GM12878 (cell line): ENCODE data around the gene UBE2E2. TPM values are rescaled to one million over a fixed set of nuclear protein-coding genes. Genes with fewer than 3 reads are reported as not detected.
A peak's percentile ranks its signal among the peaks of the same experiment; 100 is the strongest.

Source experiments
- ATAC-seq: fragments of 200-7000 bp; cut with Tn5 transposase; 3 replicates; pipeline ENCODE4 v1.9.1; 2020; ENCODE audit warnings: mild to moderate bottlenecking, moderate library complexity
- BruUV-seq: library from RNA; stranded (reverse); fragments of 400-500 nt; replicated peaks from 2 replicates; lab custom pipeline; 2021; lab: Mats Ljungman, UMichigan
- CTCF ChIA-PET: fragments of 300-600 bp; sonication (Branson Sonifier 250); formaldehyde crosslinking; extraction: SDS; loops from one replicate; lab custom pipeline; 2021; ENCODE audit warnings: inconsistent platforms; lab: Yijun Ruan, JAX
- POLR2A ChIA-PET: fragments of 350-600 bp; formaldehyde crosslinking; extraction: SDS; loops from one replicate; lab custom pipeline; 2021; ENCODE audit warnings: inconsistent platforms; lab: Charles Lee
- RAD21 ChIA-PET: fragments of 300-600 bp; sonication (Branson Sonifier 250); formaldehyde crosslinking; loops from one replicate; lab custom pipeline; 2023; ENCODE audit warnings: antibody characterized with exemption; ENCODE audit not compliant: unreplicated experiment; lab: Charles Lee
- SMC1A ChIA-PET: fragments of 300-600 bp; sonication (Branson Sonifier 250); formaldehyde crosslinking; loops from one replicate; lab custom pipeline; 2023; ENCODE audit not compliant: unreplicated experiment, uncharacterized antibody; lab: Charles Lee
- DNase-seq: peaks from one replicate; pipeline ENCODE4 v3.0.0-alpha.2; 2011; ENCODE audit warnings: low read depth, low spot score
- FAIRE-seq: peaks from 3 replicates; lab custom pipeline; 2011; peaks lifted over from hg19 to GRCh38; lab: Jason Lieb, UNC
- H2AFZ ChIP-seq: 2 replicates; pipeline ENCODE4 v1.6.0; 2011; ENCODE audit warnings: low read depth, low read length, control low read depth; ENCODE audit not compliant: control insufficient read depth
- H3K27ac ChIP-seq: 2 replicates; pipeline ENCODE4 v1.5.1; 2011; ENCODE audit warnings: control low read depth; ENCODE audit not compliant: control insufficient read depth, insufficient read depth
- H3K27me3 ChIP-seq, 2 experiments: replicated peaks in 1 of 2; 2 replicates each; pipeline versions ENCODE4 v1.6.0 to v1.6.1; 2011; ENCODE audit warnings: low read length in 1 of 2; ENCODE audit not compliant: control insufficient read depth in 2 of 2, insufficient read depth in 2 of 2
- H3K36me3 ChIP-seq, 2 experiments: 2 replicates each; pipeline ENCODE4 v1.5.1; 2011; ENCODE audit warnings: low read length in 1 of 2; ENCODE audit not compliant: control insufficient read depth in 2 of 2, insufficient read depth in 2 of 2
- H3K4me1 ChIP-seq: 2 replicates; pipeline ENCODE4 v1.6.1; 2011; ENCODE audit warnings: mild to moderate bottlenecking, low read length, moderate library complexity, mixed read lengths; ENCODE audit not compliant: control insufficient read depth, insufficient read depth
- H3K4me2 ChIP-seq: 2 replicates; pipeline ENCODE4 v1.6.0; 2011; ENCODE audit warnings: control low read depth; ENCODE audit not compliant: control insufficient read depth, insufficient read depth
- H3K4me3 ChIP-seq: fragments of 200-600 bp; sonication (generic); 2 replicates; pipeline ENCODE4 v1.5.1; 2016
- H3K79me2 ChIP-seq: 2 replicates; pipeline ENCODE4 v1.6.0; 2011; ENCODE audit warnings: low read length; ENCODE audit not compliant: control insufficient read depth, insufficient read depth
- H3K9ac ChIP-seq: 2 replicates; pipeline ENCODE4 v1.8.0; 2011; ENCODE audit warnings: low read length, control low read depth, mixed read lengths; ENCODE audit not compliant: control insufficient read depth, insufficient read depth
- H3K9me3 ChIP-seq: replicated peaks from 3 replicates; pipeline ENCODE4 v1.5.1; 2011; ENCODE audit warnings: mild to moderate bottlenecking, low read length; ENCODE audit not compliant: control insufficient read depth, insufficient read depth
- H4K20me1 ChIP-seq: 2 replicates; pipeline ENCODE4 v1.6.0; 2011; ENCODE audit not compliant: control insufficient read depth, insufficient read depth
- ATF2 ChIP-seq: IDR thresholded peaks from 2 replicates; pipeline ENCODE4 v1.6.1; 2012; ENCODE audit warnings: low read length, inconsistent platforms
- CREM ChIP-seq: IDR thresholded peaks from 2 replicates; pipeline ENCODE4 v1.6.1; 2014; ENCODE audit warnings: antibody characterized with exemption, low read depth
- EP300 ChIP-seq, 2 experiments: fragments of 150-350 bp in 1 of 2; IDR thresholded peaks; 2 replicates each; pipeline ENCODE4 v1.6.1; 2011 to 2012; ENCODE audit warnings: low read depth in 2 of 2, low read length in 2 of 2, borderline replicate concordance in 1 of 2, improper control_type of control experiment in 1 of 2, inconsistent platforms in 1 of 2; ENCODE audit not compliant: control insufficient read depth in 1 of 2
- JUNB ChIP-seq: IDR thresholded peaks from 2 replicates; pipeline ENCODE4 v1.6.1; 2016; ENCODE audit warnings: antibody characterized with exemption, mild to moderate bottlenecking
- NFIC ChIP-seq: IDR thresholded peaks from 2 replicates; pipeline ENCODE4 v1.6.1; 2012; ENCODE audit warnings: low read depth, mild to moderate bottlenecking, inconsistent platforms, low read length, moderate library complexity
- PKNOX1 ChIP-seq: fragments of 450-650 bp; IDR thresholded peaks from 2 replicates; pipeline ENCODE4 v1.6.1; 2016; ENCODE audit warnings: mild to moderate bottlenecking
- PML ChIP-seq: IDR thresholded peaks from 2 replicates; pipeline ENCODE4 v1.6.1; 2012; ENCODE audit warnings: low read length, inconsistent platforms
- RBBP5 ChIP-seq: fragments of 200-600 bp; sonication (generic); conservative IDR thresholded peaks from 2 replicates; pipeline ENCODE4 v1.6.1; 2016
- RUNX3 ChIP-seq: IDR thresholded peaks from 2 replicates; pipeline ENCODE4 v1.6.1; 2012; ENCODE audit warnings: low read length, inconsistent platforms
- ZNF217 ChIP-seq: fragments of 450-650 bp; IDR thresholded peaks from 2 replicates; pipeline ENCODE4 v1.6.1; 2017; ENCODE audit warnings: antibody characterized with exemption, mild to moderate bottlenecking
- WGBS: methylation state at CpG from one replicate; pipeline ENCODE4 v1.1.6; 2016; ENCODE audit warnings: low lambda C conversion rate; ENCODE audit not compliant: insufficient replicate concordance, insufficient coverage; ENCODE audit errors: missing lambda C conversion rate; 5-methylcytosine and 5-hydroxymethylcytosine counted together
- in situ Hi-C: fragments of 300-500 bp; cut with MboI; formaldehyde crosslinking; loops from 9 replicates; pipeline ENCODE4 v1.14.3; 2018; ENCODE audit warnings: mixed read lengths
- intact Hi-C: fragments of 100-400 bp; cut with micrococcal nuclease; formaldehyde crosslinking; loops from one replicate; pipeline ENCODE4 v1.14.2; 2022; ENCODE audit not compliant: unreplicated experiment
- polyA plus RNA-seq, 11 experiments: library from polyadenylated mRNA; depleted of rRNA in 4 of 11; unstranded in 6 of 11; stranded (reverse) in 5 of 11; fragments of >200 nt; fragmentation: Nextera tagmentation in 4 of 11; fragmentation: Illumina TruSeq in 1 of 11; extraction: Ambion mirVana in 4 of 11; extraction: Trizol in 1 of 11; gene quantifications; 1 replicate in 1 of 11; 2 replicates in 10 of 11; pipeline versions ENCODE4 v1.2.1 to v1.2.3, GENCODE V29; 2011 to 2016; ENCODE audit warnings: inconsistent platforms in 2 of 11, missing spikeins in 2 of 11, low read depth in 1 of 11
- total RNA-seq, 4 experiments: library from RNA; depleted of rRNA in 3 of 4; stranded (reverse); fragments of >200 nt in 3 of 4; fragmentation: Illumina TruSeq in 1 of 4; extraction: Trizol in 1 of 4; gene quantifications; 2 replicates each; pipeline versions ENCODE4 v1.2.1 to v1.2.3, GENCODE V29; 2013 to 2021

The UBE2E2 gene
- total and polyA plus RNA-seq, 10 of the 15 experiments (the other 5 are each of a cell fraction or from before 2014, with no cell fraction given), result 8.7 to 71.0 (median 36.4) TPM

DNA sequence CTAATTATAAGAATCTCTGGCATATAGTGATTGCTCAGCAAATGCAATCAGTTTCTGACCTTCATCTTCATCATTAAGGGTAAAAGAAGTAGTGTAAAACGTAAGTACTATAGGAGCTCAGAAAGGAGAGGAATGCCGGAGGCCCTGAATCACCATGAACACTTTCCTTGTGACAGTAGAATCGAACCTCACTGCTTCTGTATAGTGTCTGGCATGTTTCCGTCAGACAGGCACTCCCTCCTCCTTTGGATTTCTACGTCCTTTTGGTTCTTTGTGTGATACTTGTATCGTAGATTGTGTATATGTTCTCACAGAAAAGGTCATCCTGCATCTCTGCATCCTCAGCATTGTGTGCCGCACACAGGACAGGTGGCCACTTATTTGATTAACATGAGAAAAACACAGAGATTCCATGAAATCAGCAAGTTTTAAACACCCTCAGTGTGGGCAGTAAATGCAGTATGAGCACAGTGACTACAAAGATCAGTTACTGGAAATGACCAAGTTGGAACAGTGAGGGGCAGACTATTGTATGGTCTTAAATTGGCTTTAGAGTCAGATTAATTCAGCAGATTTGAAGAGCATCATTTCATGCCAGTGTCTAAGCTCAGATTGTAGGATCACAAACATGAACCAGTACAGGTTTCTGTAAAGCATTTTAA is 234.5 kb downstream of the UBE2E2 start:
- Histone ChIP-seq H3K27ac (no peak overlapping the region), H3K9ac (no peak overlapping the region), H2AFZ (no peak overlapping the region), H3K4me3 (no peak overlapping the region), H3K4me2 (no peak overlapping the region), H3K36me3 (no peaks in the 10 kb centered on the region), H3K9me3 (no peaks in the 10 kb centered on the region), H3K4me1 (peaks cover 11% of the 10 kb centered on the region), H3K27me3 (no peaks in the 10 kb centered on the region), H4K20me1 (0 out of 2 replicates have a peak, but pooled peaks cover 3% of the 10 kb centered on the region), H3K79me2 (peaks cover 3% of the 10 kb centered on the region)
- no peak for ATAC-seq
- intact Hi-C loops, result loop anchor here (5.0 kb wide), 1 partner anchor 235 kb away; the partner anchor contains the start of gene UBE2E2
- DNase-seq, result no peak
- ChIA-PET CTCF (interaction anchor here (0.7 to 1.4 kb wide), 2 partner anchors 19 to 82 kb away, joined by 3 read pairs; no protein-coding TSS in a partner anchor), RAD21 (interaction anchor here (1.0 kb wide), 2 partner anchors 32 to 112 kb away, joined by 3 read pairs; no protein-coding TSS in a partner anchor), POLR2A (interaction anchor here (1.3 kb wide), 1 partner anchor 60 kb away, joined by 4 read pairs; no protein-coding TSS in a partner anchor), SMC1A (interaction anchor here (0.6 to 1.6 kb wide), 5 partner anchors 9 to 202 kb away, joined by 3 to 4 read pairs (median 3); no protein-coding TSS in a partner anchor)
- no peak for TF ChIP-seq PML
- no peak for TF ChIP-seq CREM
- in situ Hi-C loops, result no loop called here
- no peak for FAIRE-seq
- no TSS peak for BruUV-seq
- WGBS, result 85% methylated on average over 7 of the region's 7 CpGs

GRCh38 chr3:23438657-23439056 is 235.5 kb downstream of the UBE2E2 start:
- Histone ChIP-seq H3K9ac (no peak overlapping the region), H3K27ac (no peak overlapping the region), H3K4me2 (no peak overlapping the region), H3K36me3 (no peaks in the 10 kb centered on the region), H3K79me2 (peaks cover 3% of the 10 kb centered on the region), H3K27me3 (no peaks in the 10 kb centered on the region), H3K4me3 (no peak overlapping the region), H4K20me1 (0 out of 2 replicates have a peak, but pooled peaks cover 3% of the 10 kb centered on the region), H3K9me3 (no peaks in the 10 kb centered on the region), H2AFZ (no peak overlapping the region), H3K4me1 (peaks cover 11% of the 10 kb centered on the region)
- ChIA-PET SMC1A (interaction anchor here (0.6 to 1.6 kb wide), 7 partner anchors 8 to 210 kb away, joined by 3 to 4 read pairs (median 3); no protein-coding TSS in a partner anchor), RAD21 (interaction anchor here (1.0 kb wide), 2 partner anchors 33 to 113 kb away, joined by 3 read pairs; no protein-coding TSS in a partner anchor), POLR2A (interaction anchor here (1.3 kb wide), 1 partner anchor 62 kb away, joined by 4 read pairs; no protein-coding TSS in a partner anchor), CTCF (interaction anchor here (0.7 to 1.4 kb wide), 2 partner anchors 20 to 81 kb away, joined by 3 read pairs; no protein-coding TSS in a partner anchor)
- in situ Hi-C loops, result no loop called here
- TF ChIP-seq NFIC (peak; percentile 75), EP300 (IDR thresholded peaks at IDR 0.05; ENCODE audit: borderline replicate concordance in 1 of 2, control insufficient read depth in 1 of 2, low read depth in 2 of 2, low read length in 2 of 2) (no peak), ATF2 (0 out of 2 replicates have a peak, but pooled peaks have one; percentile 17), RBBP5 (no peak), JUNB (peak; percentile 82), PKNOX1 (0 out of 2 replicates have a peak, but pooled peaks have one; percentile 21), RUNX3 (peak; percentile 81), ZNF217 (peak; percentile 48)
- no peak for DNase-seq
- intact Hi-C loops, result loop anchor here (5.0 kb wide), 1 partner anchor 236 kb away; the partner anchor contains the start of gene UBE2E2
- BruUV-seq, result no TSS peak
- FAIRE-seq, result no peak
- peak; percentile 44 for ATAC-seq
